Fibroblast of lung (primary cell): ENCODE results near the gene ST6GALNAC2. TPM values are rescaled to one million over a fixed set of nuclear protein-coding genes. Genes with fewer than 3 reads are reported as not detected.
"Not testable (repeated sequence)": the region's sequence is repeated elsewhere in the genome, so short reads cannot be mapped to it uniquely, and the experiment has no call there.

ENCODE experiments used
- DNase-seq, 2 donors: peaks; one replicate each; pipeline versions ENCODE4 v3.0.0 to v3.0.0-alpha.2; 2010; ENCODE audit warnings: low read depth in 2 of 2
- H2AFZ ChIP-seq: 2 replicates; pipeline ENCODE4 v1.5.1; 2012; ENCODE audit warnings: low read length, control low read depth, inconsistent platforms
- H3K27ac ChIP-seq: 2 replicates; pipeline ENCODE4 v1.5.1; 2011; ENCODE audit warnings: low read length, control low read depth; ENCODE audit not compliant: insufficient read depth
- H3K27me3 ChIP-seq: 2 replicates; pipeline ENCODE4 v1.5.1; 2011; ENCODE audit warnings: mild to moderate bottlenecking, low read length; ENCODE audit not compliant: control insufficient read depth, insufficient read depth
- H3K36me3 ChIP-seq: 2 replicates; pipeline ENCODE4 v1.5.1; 2011; ENCODE audit warnings: low read length; ENCODE audit not compliant: control insufficient read depth, insufficient read depth
- H3K4me1 ChIP-seq: 2 replicates; pipeline ENCODE4 v1.5.1; 2011; ENCODE audit warnings: low read length; ENCODE audit not compliant: control insufficient read depth, insufficient read depth; ENCODE audit errors: extremely low read depth
- H3K4me2 ChIP-seq: 2 replicates; pipeline ENCODE4 v1.5.1; 2011; ENCODE audit warnings: low read length, control low read depth; ENCODE audit not compliant: insufficient read depth; ENCODE audit errors: extremely low read depth
- H3K4me3 ChIP-seq, 4 experiments: fragments of 200-600 bp in 1 of 4; sonication (generic) in 1 of 4; replicated peaks in 1 of 4; 2 replicates each; pipeline ENCODE4 v1.5.1; 2011 to 2016; ENCODE audit warnings: low read length in 4 of 4, low read depth in 3 of 4, mild to moderate bottlenecking in 3 of 4, control low read depth in 2 of 4, inconsistent platforms in 1 of 4, mixed read lengths in 1 of 4; ENCODE audit not compliant: insufficient read depth in 1 of 4; ENCODE audit errors: control extremely low read depth in 1 of 4
- H3K79me2 ChIP-seq: 2 replicates; pipeline ENCODE4 v1.5.1; 2012; ENCODE audit warnings: mild to moderate bottlenecking, low read length, inconsistent platforms; ENCODE audit not compliant: control insufficient read depth, insufficient read depth
- H3K9ac ChIP-seq: 2 replicates; pipeline ENCODE4 v1.5.1; 2011; ENCODE audit warnings: mild to moderate bottlenecking, low read length, control low read depth; ENCODE audit not compliant: insufficient read depth
- H3K9me3 ChIP-seq: 2 replicates; pipeline ENCODE4 v1.5.1; 2012; ENCODE audit warnings: low read depth, low read length; ENCODE audit not compliant: control insufficient read depth, insufficient read depth
- H4K20me1 ChIP-seq: 2 replicates; pipeline ENCODE4 v1.5.1; 2011; ENCODE audit warnings: low read length; ENCODE audit not compliant: control insufficient read depth, insufficient read depth; ENCODE audit errors: extremely low read depth
- EZH2 ChIP-seq: IDR thresholded peaks from 2 replicates; pipeline ENCODE4 v1.5.1; 2012; ENCODE audit warnings: low read length, control low read depth, mild to moderate bottlenecking; ENCODE audit errors: missing control alignments
- polyA plus RNA-seq, 2 donors: library from polyadenylated mRNA; depleted of rRNA in 1 of 2; stranded (reverse) in 1 of 2; unstranded in 1 of 2; fragments of >200 nt; gene quantifications; 2 replicates each; pipeline ENCODE4 v1.2.1, GENCODE V29; 2011 to 2012; ENCODE audit warnings: missing spikeins in 1 of 2
- total RNA-seq: library from RNA; depleted of rRNA; stranded (reverse); fragments of >200 nt; gene quantifications from 2 replicates; pipeline ENCODE4 v1.2.1, GENCODE V29; 2014
- TF ChIP-seq, protein P1 (sequence below), 2 donors: IDR thresholded peaks in 1 of 2; conservative IDR thresholded peaks in 1 of 2; 1 replicate in 1 of 2; 2 replicates in 1 of 2; pipeline ENCODE4 v1.5.1; 2011 to 2012; ENCODE audit warnings: low read length in 2 of 2, control low read depth in 1 of 2, inconsistent platforms in 1 of 2, low read depth in 1 of 2, mild to moderate bottlenecking in 1 of 2

Gene ST6GALNAC2
- total and polyA plus RNA-seq, 2 donors (not counting 1 experiment from before 2014, with no cell fraction given), result 0.42 to 0.83 TPM

DNA sequence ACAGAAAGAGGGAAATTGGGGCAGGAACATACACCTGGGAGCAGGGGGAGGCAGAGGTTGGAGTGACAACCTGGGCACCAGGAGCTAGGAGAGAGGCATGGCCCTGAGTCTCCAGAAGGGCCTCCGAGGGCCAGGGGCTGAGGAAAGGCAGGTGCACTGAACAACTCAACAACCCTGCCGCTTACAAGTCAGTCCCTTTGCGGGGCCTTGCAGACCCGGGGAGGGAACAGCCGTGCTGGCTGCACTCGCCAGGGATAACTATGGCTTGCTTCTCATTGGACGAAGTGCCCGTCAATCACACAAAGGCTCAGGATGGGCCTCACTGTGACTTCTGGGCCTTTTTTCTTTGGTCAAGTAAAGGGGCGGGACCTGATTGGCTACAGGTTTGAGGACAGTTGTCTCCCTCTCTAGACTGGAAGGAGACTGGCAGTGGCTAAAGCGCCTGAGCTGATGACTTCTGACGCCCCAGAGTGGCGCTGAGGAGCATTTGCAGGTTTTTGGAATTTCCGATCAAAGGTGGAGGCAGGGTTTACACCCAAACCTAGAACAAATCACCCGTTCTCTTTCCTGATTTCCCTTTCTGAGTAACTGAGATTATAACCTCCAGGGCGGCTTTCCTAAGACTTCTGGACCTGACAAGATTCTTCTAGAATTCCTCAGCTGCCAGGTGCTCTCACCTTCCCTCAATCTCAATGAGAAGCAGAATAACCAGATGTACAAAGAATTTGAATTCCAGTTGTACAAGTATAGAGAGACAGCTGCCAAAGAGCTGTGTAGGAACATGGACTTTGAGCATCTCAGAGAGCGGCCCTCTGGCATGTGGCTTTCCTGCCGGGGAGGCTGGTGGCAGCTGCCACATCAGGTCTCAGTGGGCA, 27.6 kb upstream of the ST6GALNAC2 start:
- Histone ChIP-seq H3K9me3 (no peaks in the 10 kb centered on the region), H3K9ac (no peak overlapping the region), H2AFZ (no peak overlapping the region), H3K36me3 (no peaks in the 10 kb centered on the region), H3K4me3 (no peak overlapping the region), H4K20me1 (no peaks in the 10 kb centered on the region), H3K4me2 (no peak overlapping the region), H3K4me1 (no peaks in the 10 kb centered on the region), H3K27me3 (no peaks in the 10 kb centered on the region), H3K27ac (no peak overlapping the region), H3K79me2 (no peaks in the 10 kb centered on the region)
- DNase-seq, result no peak
- TF ChIP-seq, protein P1, sequence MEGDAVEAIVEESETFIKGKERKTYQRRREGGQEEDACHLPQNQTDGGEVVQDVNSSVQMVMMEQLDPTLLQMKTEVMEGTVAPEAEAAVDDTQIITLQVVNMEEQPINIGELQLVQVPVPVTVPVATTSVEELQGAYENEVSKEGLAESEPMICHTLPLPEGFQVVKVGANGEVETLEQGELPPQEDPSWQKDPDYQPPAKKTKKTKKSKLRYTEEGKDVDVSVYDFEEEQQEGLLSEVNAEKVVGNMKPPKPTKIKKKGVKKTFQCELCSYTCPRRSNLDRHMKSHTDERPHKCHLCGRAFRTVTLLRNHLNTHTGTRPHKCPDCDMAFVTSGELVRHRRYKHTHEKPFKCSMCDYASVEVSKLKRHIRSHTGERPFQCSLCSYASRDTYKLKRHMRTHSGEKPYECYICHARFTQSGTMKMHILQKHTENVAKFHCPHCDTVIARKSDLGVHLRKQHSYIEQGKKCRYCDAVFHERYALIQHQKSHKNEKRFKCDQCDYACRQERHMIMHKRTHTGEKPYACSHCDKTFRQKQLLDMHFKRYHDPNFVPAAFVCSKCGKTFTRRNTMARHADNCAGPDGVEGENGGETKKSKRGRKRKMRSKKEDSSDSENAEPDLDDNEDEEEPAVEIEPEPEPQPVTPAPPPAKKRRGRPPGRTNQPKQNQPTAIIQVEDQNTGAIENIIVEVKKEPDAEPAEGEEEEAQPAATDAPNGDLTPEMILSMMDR (conservative IDR thresholded peaks at IDR 0.05 in 1 of 2, IDR thresholded peaks at IDR 0.05 in 1 of 2; ENCODE audit: low read depth in 1 of 2, low read length in 2 of 2), result no peak
- no peak for TF ChIP-seq EZH2

DNA sequence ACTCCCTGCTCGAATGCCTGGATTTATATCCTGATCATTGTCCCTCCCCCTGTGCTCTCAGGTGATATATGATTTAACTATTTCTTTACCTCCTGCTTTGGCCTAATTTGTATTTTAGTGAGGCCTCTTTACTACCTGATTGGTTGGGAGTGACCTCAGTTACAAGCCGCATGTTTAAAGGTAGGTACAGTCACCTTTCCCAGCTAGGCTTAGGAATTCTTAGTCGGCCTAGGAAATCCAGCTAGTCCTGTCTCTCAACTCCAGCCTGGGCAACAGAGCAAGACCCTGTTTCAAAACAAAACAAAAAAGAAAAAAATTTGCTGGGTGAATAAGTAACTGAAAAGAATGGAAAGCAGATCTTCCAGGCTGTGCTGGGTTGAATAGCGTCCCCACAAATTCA, 26.8 kb upstream of the ST6GALNAC2 start:
- H3K4me1 ChIP-seq, result no peaks in the 10 kb centered on the region
- DNase-seq, result no peak
- no peak overlapping the region for H2AFZ ChIP-seq
- no peak overlapping the region for H3K4me2 ChIP-seq
- no peak overlapping the region for H3K9ac ChIP-seq
- no peaks in the 10 kb centered on the region for H3K9me3 ChIP-seq
- no peak overlapping the region for H3K27ac ChIP-seq
- TF ChIP-seq, protein P1 (conservative IDR thresholded peaks at IDR 0.05 in 1 of 2, IDR thresholded peaks at IDR 0.05 in 1 of 2; ENCODE audit: low read depth in 1 of 2, low read length in 2 of 2), result no peak
- no peak for TF ChIP-seq EZH2
- no peaks in the 10 kb centered on the region for H3K79me2 ChIP-seq
- H3K36me3 ChIP-seq, result no peaks in the 10 kb centered on the region
- no peaks in the 10 kb centered on the region for H3K27me3 ChIP-seq
- H4K20me1 ChIP-seq, result no peaks in the 10 kb centered on the region
- no peak overlapping the region for H3K4me3 ChIP-seq

DNA sequence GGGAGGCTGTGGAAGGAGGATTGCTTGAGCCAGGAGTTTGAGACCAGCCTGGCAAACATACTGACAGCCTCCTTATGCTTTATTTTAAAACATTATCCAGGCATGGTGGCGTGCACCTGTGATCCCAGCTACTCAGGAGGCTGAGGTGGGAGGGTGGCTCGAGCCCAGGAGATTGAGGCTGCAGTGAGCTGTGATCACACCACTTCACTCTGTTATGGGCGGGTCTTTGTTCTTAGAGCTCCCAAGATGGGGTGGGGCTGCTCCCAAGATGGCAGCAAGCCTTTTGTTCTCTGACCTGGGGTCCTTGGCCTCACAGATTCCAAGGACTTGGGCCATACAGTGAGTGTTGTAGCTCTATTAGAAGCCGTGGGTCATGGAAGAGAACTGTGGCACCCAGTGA, 26.1 kb upstream of the ST6GALNAC2 start:
- no peak overlapping the region for H3K9ac ChIP-seq
- H3K4me2 ChIP-seq, result no peak overlapping the region
- H3K9me3 ChIP-seq, result no peaks in the 10 kb centered on the region
- H3K4me1 ChIP-seq, result no peaks in the 10 kb centered on the region
- H3K4me3 ChIP-seq, result no peak overlapping the region
- DNase-seq, result no peak
- no peak for TF ChIP-seq EZH2
- TF ChIP-seq, protein P1 (conservative IDR thresholded peaks at IDR 0.05 in 1 of 2, IDR thresholded peaks at IDR 0.05 in 1 of 2; ENCODE audit: low read depth in 1 of 2, low read length in 2 of 2), result no peak
- H2AFZ ChIP-seq, result no peak overlapping the region
- H3K27ac ChIP-seq, result no peak overlapping the region
- no peaks in the 10 kb centered on the region for H4K20me1 ChIP-seq
- H3K79me2 ChIP-seq, result no peaks in the 10 kb centered on the region
- H3K36me3 ChIP-seq, result no peaks in the 10 kb centered on the region
- no peaks in the 10 kb centered on the region for H3K27me3 ChIP-seq

DNA sequence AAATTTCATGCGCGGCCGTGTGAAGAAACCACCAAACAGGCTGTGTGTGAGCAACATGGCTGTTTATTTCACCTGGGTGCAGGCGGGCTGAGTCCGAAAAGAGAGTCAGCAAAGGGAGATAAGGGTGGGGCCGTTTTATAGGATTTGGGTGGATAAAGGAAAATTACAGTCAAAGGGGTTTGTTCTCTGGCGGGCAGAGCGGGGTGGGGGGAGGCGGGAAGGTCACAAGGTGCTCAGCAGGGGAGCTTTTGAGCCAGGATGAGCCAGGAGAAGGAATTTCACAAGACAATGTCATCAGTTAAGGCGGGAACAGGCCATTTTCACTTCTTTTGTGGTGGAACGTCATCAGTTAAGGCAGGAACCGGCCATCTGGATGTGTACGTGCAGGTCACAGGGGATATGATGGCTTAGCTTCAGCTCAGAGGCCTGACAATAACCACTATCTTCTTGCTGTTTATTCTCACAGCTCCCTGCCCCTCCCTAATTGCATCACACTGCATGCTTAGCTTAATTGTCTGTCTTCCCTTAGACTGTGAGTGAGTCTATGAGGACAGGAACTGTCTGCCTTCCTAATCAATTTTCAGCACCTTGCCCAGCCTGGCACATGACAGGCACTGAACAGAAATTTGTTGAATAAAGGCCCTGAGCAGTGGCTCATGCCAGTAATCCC, 25.6 kb upstream of the ST6GALNAC2 start:
- H2AFZ ChIP-seq, DNase-seq, H3K27me3 ChIP-seq, H3K9me3 ChIP-seq, H3K4me1 ChIP-seq, H3K79me2 ChIP-seq, H4K20me1 ChIP-seq, H3K4me3 ChIP-seq, H3K36me3 ChIP-seq, H3K9ac ChIP-seq, H3K4me2 ChIP-seq, H3K27ac ChIP-seq: not testable (repeated sequence)
